Measurements from ENCODE around the gene RCOR2.
A peak's percentile ranks its signal among the peaks of the same experiment; 100 is the strongest.

DNA sequence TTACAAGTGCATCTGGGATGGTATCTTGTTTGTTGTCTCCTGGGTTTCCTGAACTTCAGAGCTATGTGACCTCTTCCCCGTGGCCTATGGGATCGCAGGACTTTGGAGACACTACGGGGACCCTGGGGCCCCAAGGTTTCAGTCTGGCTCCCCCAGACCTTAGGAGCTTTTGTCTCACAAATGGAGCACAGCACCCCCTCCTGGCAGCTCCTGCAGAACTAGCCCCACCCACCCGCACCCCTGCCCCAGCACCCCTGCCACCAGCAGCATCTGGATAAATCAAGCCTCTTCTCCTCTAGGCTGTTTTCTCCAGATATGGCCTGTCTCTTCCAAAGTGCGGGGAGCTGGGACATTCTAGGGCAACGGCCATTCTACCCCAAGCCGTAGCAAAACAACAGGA lies 10.4 kb downstream of the RCOR2 start:
- TF ChIP-seq, protein P1, sequence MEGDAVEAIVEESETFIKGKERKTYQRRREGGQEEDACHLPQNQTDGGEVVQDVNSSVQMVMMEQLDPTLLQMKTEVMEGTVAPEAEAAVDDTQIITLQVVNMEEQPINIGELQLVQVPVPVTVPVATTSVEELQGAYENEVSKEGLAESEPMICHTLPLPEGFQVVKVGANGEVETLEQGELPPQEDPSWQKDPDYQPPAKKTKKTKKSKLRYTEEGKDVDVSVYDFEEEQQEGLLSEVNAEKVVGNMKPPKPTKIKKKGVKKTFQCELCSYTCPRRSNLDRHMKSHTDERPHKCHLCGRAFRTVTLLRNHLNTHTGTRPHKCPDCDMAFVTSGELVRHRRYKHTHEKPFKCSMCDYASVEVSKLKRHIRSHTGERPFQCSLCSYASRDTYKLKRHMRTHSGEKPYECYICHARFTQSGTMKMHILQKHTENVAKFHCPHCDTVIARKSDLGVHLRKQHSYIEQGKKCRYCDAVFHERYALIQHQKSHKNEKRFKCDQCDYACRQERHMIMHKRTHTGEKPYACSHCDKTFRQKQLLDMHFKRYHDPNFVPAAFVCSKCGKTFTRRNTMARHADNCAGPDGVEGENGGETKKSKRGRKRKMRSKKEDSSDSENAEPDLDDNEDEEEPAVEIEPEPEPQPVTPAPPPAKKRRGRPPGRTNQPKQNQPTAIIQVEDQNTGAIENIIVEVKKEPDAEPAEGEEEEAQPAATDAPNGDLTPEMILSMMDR (conservative IDR thresholded peaks at IDR 0.05; ENCODE audit: low read length), result peak; percentile 63
- TF ChIP-seq EZH2phosphoT487 (IDR thresholded peaks at IDR 0.05; ENCODE audit: borderline replicate concordance, low read depth, low read length), result no peak
